Astrocyte of the spinal cord (primary cell): ENCODE measurements around the gene VWC2L.

Experiments used
- DNase-seq: peaks from one replicate; pipeline ENCODE4 v3.0.0; 2011; ENCODE audit warnings: low read depth, low spot score
- H3K4me3 ChIP-seq: 2 replicates; pipeline ENCODE4 v1.5.1; 2011; ENCODE audit warnings: low read depth, mild to moderate bottlenecking, low read length, moderate library complexity
- in situ Hi-C: cut with HindIII; loops from 2 replicates; pipeline ENCODE4 v1.10.0; 2017; ENCODE audit warnings: low sequenced_read_pairs
- TF ChIP-seq, protein P1 (sequence below): IDR thresholded peaks from 2 replicates; pipeline ENCODE4 v1.5.1; 2012; ENCODE audit warnings: low read depth, mild to moderate bottlenecking, low read length, inconsistent platforms

VWC2L gene

DNA sequence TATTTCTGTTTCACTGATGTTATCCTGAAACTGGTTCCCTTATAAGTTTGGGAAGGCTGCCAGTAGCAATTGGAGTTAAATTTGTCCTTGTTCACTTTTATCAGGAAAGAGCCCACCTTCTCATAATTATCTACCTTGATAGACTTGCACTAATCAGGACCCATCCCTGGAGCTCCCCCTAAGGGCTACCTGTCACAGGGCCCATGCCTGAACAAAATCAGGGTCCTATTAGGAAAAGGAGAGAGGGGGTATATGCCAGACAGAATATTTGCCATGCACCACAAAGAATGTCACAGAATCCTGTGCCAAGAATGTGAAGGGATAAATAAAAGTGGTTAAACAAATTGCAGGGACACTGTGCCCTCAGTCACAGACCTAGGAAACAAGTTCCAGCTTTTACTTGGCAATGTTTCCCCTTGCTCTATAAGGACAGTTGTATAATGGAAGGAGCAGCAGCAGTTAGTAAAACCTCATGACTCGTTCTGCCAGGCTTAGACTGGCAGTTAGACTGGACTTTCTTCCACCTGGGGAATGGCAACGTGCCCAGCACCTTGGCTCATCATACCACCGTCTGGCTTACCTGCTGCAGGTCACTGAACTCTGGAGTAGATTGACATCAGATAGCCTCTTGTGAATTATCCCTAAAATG is 32.3 kb upstream of the VWC2L start:
- in situ Hi-C loops, result no loop called here
- no peak for DNase-seq
- TF ChIP-seq, protein P1, sequence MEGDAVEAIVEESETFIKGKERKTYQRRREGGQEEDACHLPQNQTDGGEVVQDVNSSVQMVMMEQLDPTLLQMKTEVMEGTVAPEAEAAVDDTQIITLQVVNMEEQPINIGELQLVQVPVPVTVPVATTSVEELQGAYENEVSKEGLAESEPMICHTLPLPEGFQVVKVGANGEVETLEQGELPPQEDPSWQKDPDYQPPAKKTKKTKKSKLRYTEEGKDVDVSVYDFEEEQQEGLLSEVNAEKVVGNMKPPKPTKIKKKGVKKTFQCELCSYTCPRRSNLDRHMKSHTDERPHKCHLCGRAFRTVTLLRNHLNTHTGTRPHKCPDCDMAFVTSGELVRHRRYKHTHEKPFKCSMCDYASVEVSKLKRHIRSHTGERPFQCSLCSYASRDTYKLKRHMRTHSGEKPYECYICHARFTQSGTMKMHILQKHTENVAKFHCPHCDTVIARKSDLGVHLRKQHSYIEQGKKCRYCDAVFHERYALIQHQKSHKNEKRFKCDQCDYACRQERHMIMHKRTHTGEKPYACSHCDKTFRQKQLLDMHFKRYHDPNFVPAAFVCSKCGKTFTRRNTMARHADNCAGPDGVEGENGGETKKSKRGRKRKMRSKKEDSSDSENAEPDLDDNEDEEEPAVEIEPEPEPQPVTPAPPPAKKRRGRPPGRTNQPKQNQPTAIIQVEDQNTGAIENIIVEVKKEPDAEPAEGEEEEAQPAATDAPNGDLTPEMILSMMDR, result no peak
- H3K4me3 ChIP-seq, result no peak overlapping the region

DNA sequence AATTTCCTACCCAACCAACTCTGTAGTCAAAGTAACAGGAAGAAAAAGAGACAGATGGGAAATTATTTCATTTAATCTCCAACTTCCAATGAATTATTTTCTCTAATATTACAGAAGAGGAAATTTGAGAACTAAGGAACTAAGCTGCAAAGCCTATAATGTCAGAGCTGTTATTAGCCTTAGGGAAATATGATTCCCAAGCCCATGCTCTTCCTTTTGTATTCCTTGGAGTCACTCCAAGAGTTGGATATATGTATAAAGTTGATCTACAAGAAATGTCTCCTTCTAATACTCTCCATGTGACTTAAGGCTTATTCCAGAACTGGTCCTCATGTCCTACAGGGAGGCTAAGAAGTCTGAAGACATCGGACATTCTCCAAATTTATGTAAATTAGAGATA is 31.6 kb upstream of the VWC2L start:
- no peak for DNase-seq
- no peak overlapping the region for H3K4me3 ChIP-seq
- in situ Hi-C loops, result no loop called here
- TF ChIP-seq, protein P1, result no peak

DNA sequence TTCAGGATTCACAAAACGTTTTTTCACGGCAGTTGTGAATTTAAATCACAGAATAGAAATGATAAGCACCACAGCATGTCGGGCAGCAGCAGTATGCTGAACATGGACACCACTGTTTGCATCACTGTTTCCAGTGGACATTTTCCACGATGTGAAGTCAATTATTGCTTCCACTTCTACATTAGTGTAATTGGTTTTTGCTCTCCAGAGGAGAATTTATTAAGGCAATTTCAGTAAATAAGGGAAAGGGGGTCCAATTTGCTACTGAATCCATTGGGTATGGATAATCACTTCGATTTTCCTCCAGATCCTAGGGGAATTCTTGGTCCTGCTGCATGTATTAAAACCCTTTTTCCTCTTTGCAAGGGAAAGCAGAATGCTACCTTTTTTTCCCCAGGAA is 30.2 kb upstream of the VWC2L start:
- in situ Hi-C loops, result no loop called here
- TF ChIP-seq, protein P1, result no peak
- no peak for DNase-seq
- H3K4me3 ChIP-seq, result no peak overlapping the region

DNA sequence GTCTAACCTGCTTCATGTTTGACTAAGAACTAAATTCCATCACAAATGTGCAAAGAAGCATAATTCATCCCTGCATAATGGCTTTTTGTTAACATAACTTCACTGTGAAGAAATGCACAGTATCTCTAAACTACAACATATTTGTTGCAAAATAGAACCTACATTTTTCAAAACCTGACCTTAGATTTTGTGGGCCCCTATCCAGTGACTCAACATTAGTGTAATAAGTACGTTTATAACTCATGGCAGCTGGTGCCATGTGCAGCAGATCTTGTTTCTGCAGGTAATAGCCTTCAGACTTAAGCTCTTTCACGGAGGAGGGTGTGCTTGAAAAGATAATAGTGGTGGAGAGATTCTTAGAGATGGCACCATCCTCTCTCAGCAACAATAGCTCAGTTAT is 28.6 kb upstream of the VWC2L start:
- in situ Hi-C loops, result no loop called here
- TF ChIP-seq, protein P1, result no peak
- no peak overlapping the region for H3K4me3 ChIP-seq
- no peak for DNase-seq

DNA sequence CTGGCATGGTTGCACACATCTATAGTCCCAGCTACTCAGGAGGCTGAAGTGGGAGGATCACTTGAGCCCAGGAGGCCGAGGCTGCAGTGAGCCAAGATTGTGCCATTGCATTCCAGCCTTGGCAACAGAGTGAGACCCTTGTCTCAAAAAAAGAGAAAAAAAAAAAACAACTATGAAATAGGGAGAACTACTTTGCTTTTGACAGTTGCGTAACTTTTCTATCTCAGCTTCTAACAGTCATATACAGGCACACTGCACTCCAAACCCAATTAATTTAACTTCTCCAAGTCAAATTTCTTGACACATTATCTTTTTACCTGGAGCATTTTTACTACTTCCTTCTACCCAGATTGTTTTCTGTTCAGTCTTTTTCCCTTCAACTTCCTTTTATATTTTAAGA is 24.1 kb upstream of the VWC2L start:
- no peak overlapping the region for H3K4me3 ChIP-seq
- in situ Hi-C loops, result no loop called here
- TF ChIP-seq, protein P1, result no peak
- no peak for DNase-seq

DNA sequence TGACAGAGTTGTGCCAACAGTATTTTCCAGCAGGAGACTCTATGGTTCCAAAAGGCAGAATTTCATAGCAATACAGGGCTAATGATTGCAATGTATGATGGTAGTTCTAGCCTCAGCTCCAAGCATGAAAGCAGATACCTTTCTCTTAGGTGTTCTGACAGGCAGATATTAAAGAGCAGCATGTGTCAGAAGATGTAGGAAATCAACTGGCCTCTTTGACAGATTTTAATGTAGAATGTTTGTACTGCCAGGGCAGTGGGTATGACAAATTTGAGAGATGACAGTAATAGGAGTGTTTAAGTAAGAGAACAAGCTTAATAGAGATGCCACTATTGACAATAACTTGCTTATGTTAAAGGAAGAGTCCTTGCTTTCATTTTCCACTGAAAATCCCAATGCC is 21.5 kb upstream of the VWC2L start:
- DNase-seq, result no peak
- TF ChIP-seq, protein P1, result no peak
- in situ Hi-C loops, result no loop called here
- no peak overlapping the region for H3K4me3 ChIP-seq
